CD1c-positive myeloid dendritic cell (primary cell): ENCODE data around the gene RMI2.
"Not testable (repeated sequence)": the region's sequence is repeated elsewhere in the genome, so short reads cannot be mapped to it uniquely, and the experiment has no call there.

ENCODE experiments used
- DNase-seq: peaks from one replicate; pipeline ENCODE4 v3.0.0-alpha.2; 2016; ENCODE audit errors: extremely low spot score

Gene RMI2

GRCh38 chr16:11345040-11345862 is at the start of gene RMI2:
TSS of gene RMI2 (plus strand) at chr16:11345459. CDS start at chr16:11345472, 13 bp downstream.
- peak; percentile 99 for DNase-seq

- DNase-seq = no peak
These were observed 49.6 kb upstream of the RMI2 start for GRCh38 chr16:11295672-11296071.

GRCh38 chr16:11296351-11296705 is 48.9 kb upstream of the RMI2 start:
- no peak for DNase-seq

GRCh38 chr16:11296706-11297491 is 48.4 kb upstream of the RMI2 start:
- no peak for DNase-seq

- DNase-seq = peak; percentile 60
These were observed 47.6 kb upstream of the RMI2 start for GRCh38 chr16:11297492-11298142.

GRCh38 chr16:11298143-11298900 is 46.9 kb upstream of the RMI2 start:
- DNase-seq = no peak

GRCh38 chr16:11298950-11299547 is 46.2 kb upstream of the RMI2 start:
- not testable (repeated sequence) for DNase-seq

- no peak for DNase-seq
These were observed 45.2 kb upstream of the RMI2 start for GRCh38 chr16:11299865-11300559.

GRCh38 chr16:11300560-11300892 is 44.7 kb upstream of the RMI2 start:
- no peak for DNase-seq

- DNase-seq = no peak
These were observed 43.4 kb upstream of the RMI2 start for GRCh38 chr16:11301645-11302501.

GRCh38 chr16:11302977-11303376 is 42.3 kb upstream of the RMI2 start:
- DNase-seq = no peak

GRCh38 chr16:11303405-11304138 is 41.7 kb upstream of the RMI2 start:
- DNase-seq = no peak

- no peak for DNase-seq
These were observed 38.9 kb upstream of the RMI2 start for GRCh38 chr16:11306381-11306780.

GRCh38 chr16:11306997-11307638 is 38.1 kb upstream of the RMI2 start:
- peak; percentile 71 for DNase-seq

GRCh38 chr16:11307639-11308492 is 37.4 kb upstream of the RMI2 start:
- DNase-seq = peak; percentile 20

GRCh38 chr16:11308493-11309283 is 36.6 kb upstream of the RMI2 start:
- no peak for DNase-seq
